ENCODE results near the gene TRAIP.

TRAIP gene

DNA sequence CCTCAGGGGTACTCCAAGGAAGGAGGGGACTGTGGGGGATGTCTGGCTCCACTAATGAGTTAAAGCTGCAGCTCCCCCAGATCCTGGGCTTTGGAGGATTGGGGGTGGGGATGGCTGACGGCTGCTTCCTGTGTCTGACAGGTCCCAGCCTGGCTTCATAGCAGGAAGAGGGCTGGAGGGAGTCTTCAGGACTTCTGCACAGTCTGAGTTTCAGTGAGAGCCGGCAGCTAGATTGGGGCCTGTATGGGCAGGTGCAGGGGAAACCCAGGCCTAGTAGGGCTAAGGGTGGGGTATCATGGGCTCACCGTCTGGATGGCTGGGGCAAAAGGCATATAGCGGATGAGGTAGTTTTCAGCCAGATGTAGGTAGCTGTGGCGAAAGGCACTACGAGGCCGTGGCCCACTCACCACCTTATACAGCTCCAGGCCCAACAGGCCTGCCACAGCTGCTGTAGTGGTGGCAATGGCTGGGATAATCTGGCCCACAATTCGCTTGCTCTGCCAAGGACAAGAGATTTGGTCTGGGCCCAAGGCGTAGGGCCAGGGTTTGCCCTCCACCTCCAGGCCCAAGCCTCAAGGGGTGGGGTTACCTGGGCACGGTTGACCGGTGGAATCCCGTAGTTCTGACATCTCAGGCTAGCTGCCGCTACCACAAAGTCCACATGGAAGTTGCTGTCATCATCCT, 48.8 kb downstream of the TRAIP start:
- no peaks in the 10 kb centered on the region for H3K9me3 ChIP-seq (replicated peaks in 1 of 2; ENCODE audit: control insufficient read depth in 2 of 2, insufficient read depth in 1 of 2, low read depth in 1 of 2, low read length in 2 of 2)
- peaks cover 0 to 18% (median 13%) of the 10 kb centered on the region in 3 experiments for H3K27me3 ChIP-seq (ENCODE audit: control insufficient read depth in 3 of 3, insufficient read depth in 3 of 3, low read depth in 1 of 3, low read length in 3 of 3)
- no peak overlapping the region for H3K4me3 ChIP-seq (ENCODE audit: low read length in 2 of 2)
- H3K79me1 ChIP-seq (ENCODE audit: low read depth, low read length): no peaks in the 10 kb centered on the region
- H4K91ac ChIP-seq (ENCODE audit: low read depth, low read length, poor library complexity): no peak overlapping the region
- peaks cover 0 to 2% of the 10 kb centered on the region in 2 donors for H3K36me3 ChIP-seq (replicated peaks in 1 of 2; ENCODE audit: control insufficient read depth in 2 of 2, insufficient read depth in 2 of 2, low read length in 2 of 2)
- H3K4ac ChIP-seq (ENCODE audit: low read length): no peak overlapping the region
- H2BK120ac ChIP-seq (ENCODE audit: low read depth, low read length): no peak overlapping the region
- peak overlapping the region; percentile 32 for H3K23ac ChIP-seq (ENCODE audit: low read depth, low read length, poor library complexity)
- H2BK5ac ChIP-seq (ENCODE audit: low read length): peak overlapping the region; percentile 1
- H3K4me2 ChIP-seq (ENCODE audit: insufficient read depth, low read length, poor library complexity, severe bottlenecking): no peak overlapping the region
- H2AK5ac ChIP-seq (ENCODE audit: low read depth, low read length): no peak overlapping the region
- H3K4me1 ChIP-seq (ENCODE audit: control insufficient read depth in 2 of 2, insufficient read depth in 1 of 2, low read depth in 1 of 2, low read length in 2 of 2): peaks cover 17 to 47% of the 10 kb centered on the region in 2 donors
- peak overlapping the region; percentile 83 for H2AFZ ChIP-seq (ENCODE audit: low read length)
- no peak overlapping the region for H2BK15ac ChIP-seq (ENCODE audit: low read length)
- no CpG with 5 or more reads among the region's 13 CpGs for WGBS, 2 donors (ENCODE audit: extremely low coverage in 2 of 2, insufficient read length in 2 of 2, insufficient replicate concordance in 1 of 2)
- H4K8ac ChIP-seq (ENCODE audit: low read depth, low read length): no peak overlapping the region
- no peak overlapping the region for H3K27ac ChIP-seq (replicated peaks; ENCODE audit: low read length)
- H3K14ac ChIP-seq (ENCODE audit: low read length): no peak overlapping the region
- no peak overlapping the region for H3K18ac ChIP-seq (ENCODE audit: low read length)
- DNase-seq (ENCODE audit: low spot score): no peak
- no peak overlapping the region for H3K9ac ChIP-seq (ENCODE audit: low read depth, low read length, poor library complexity)
- H2BK12ac ChIP-seq (ENCODE audit: low read length): no peak overlapping the region

DNA sequence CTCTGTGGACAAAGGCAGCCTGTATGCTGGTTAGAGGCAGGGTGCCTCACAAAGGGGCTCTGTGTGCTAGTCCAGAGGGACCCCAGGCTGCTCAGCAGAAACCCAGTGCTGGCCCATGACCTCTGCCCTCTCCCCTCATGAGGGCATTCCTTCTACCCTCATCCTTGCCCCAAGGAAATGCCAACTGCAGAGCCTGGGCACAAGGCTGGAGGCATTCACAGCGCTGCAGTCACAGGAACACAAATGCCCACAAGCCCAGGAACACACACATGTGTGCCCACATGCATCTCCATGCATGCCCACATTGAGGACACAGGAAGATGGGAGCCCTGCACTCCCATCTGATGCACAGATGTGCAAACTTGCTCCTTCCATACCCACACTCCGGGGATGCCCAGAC, 49.5 kb downstream of the TRAIP start:
- no peak overlapping the region for H3K27ac ChIP-seq (replicated peaks; ENCODE audit: low read length)

DNA sequence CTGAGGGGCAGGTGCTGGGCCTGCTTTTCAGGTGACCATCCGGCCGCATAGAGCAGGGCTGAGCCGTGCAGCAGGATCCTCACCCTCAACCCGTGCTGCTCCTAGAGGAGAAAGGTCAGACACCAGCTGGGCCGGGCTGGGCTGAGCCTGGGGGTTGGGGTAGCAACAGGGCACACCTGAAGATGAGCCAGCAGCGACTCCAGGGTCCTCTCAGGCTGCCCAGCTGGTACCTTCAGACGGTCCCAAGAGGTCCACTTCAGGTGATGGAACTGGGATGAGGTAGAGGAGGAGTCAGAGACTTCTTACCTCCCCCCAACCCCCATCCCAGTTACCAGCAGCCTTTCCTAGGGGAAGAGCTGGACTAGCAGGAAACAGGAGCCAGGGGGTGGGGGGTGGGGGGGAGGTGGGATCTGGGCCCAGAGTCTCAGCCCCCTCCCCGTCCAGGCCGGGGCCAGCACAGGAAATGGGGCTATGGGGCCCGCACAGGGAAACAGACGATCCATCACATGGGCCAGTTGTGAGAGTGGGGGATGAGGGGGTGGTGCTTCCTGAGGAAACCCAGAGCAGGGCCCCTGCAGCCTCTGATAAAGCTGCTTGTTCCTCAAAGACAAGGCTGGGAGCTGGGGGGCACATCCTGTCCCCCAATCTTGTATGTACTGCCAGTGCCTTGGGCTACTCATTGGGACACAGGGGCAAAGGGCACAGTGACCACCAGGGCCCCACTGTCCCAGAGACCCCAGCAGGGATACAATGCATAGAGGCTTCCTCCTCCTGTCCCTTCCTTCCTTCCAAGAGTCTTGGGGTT, 50.3 kb downstream of the TRAIP start:
- no peaks in the 10 kb centered on the region for H3K79me1 ChIP-seq (ENCODE audit: low read depth, low read length)
- H2AK5ac ChIP-seq (ENCODE audit: low read depth, low read length): peak overlapping the region; percentile 40
- peak overlapping the region; percentile 75 for H2BK12ac ChIP-seq (ENCODE audit: low read length)
- peak overlapping the region; percentile 78 for H3K14ac ChIP-seq (ENCODE audit: low read length)
- H3K23ac ChIP-seq (ENCODE audit: low read depth, low read length, poor library complexity): peak overlapping the region; percentile 73
- H2BK5ac ChIP-seq (ENCODE audit: low read length): peak overlapping the region; percentile 1
- no peak overlapping the region for H3K4me2 ChIP-seq (ENCODE audit: insufficient read depth, low read length, poor library complexity, severe bottlenecking)
- H3K27me3 ChIP-seq (ENCODE audit: control insufficient read depth in 3 of 3, insufficient read depth in 3 of 3, low read depth in 1 of 3, low read length in 3 of 3): peaks cover 0 to 27% (median 15%) of the 10 kb centered on the region in 3 experiments
- peak overlapping the region; percentile 42 for H2BK15ac ChIP-seq (ENCODE audit: low read length)
- no CpG with 5 or more reads among the region's 11 CpGs for WGBS, 2 donors (ENCODE audit: extremely low coverage in 2 of 2, insufficient read length in 2 of 2, insufficient replicate concordance in 1 of 2)
- no peak overlapping the region for H3K27ac ChIP-seq (replicated peaks; ENCODE audit: low read length)
- H2AFZ ChIP-seq (ENCODE audit: low read length): peak overlapping the region; percentile 83
- H3K36me3 ChIP-seq (replicated peaks in 1 of 2; ENCODE audit: control insufficient read depth in 2 of 2, insufficient read depth in 2 of 2, low read length in 2 of 2): peaks cover 0 to 2% of the 10 kb centered on the region in 2 donors
- no peak overlapping the region for H3K4me3 ChIP-seq (ENCODE audit: low read length in 2 of 2)
- no peak for DNase-seq (ENCODE audit: low spot score)
- H4K8ac ChIP-seq (ENCODE audit: low read depth, low read length): no peak overlapping the region
- no peak overlapping the region for H3K9ac ChIP-seq (ENCODE audit: low read depth, low read length, poor library complexity)
- H4K91ac ChIP-seq (ENCODE audit: low read depth, low read length, poor library complexity): no peak overlapping the region
- H3K4me1 ChIP-seq (ENCODE audit: control insufficient read depth in 2 of 2, insufficient read depth in 1 of 2, low read depth in 1 of 2, low read length in 2 of 2): peaks cover 26 to 47% of the 10 kb centered on the region in 2 donors
- H3K9me3 ChIP-seq (replicated peaks in 1 of 2; ENCODE audit: control insufficient read depth in 2 of 2, insufficient read depth in 1 of 2, low read depth in 1 of 2, low read length in 2 of 2): no peaks in the 10 kb centered on the region
- peak overlapping the region; percentile 29 for H3K4ac ChIP-seq (ENCODE audit: low read length)
- H2BK120ac ChIP-seq (ENCODE audit: low read depth, low read length): no peak overlapping the region
- H3K18ac ChIP-seq (ENCODE audit: low read length): peak overlapping the region; percentile 61

More for the DNA sequence above, 49.5 kb downstream of the TRAIP start:
- Histone ChIP-seq H2BK12ac (ENCODE audit: low read length) (no peak overlapping the region), H3K27me3 (ENCODE audit: control insufficient read depth in 3 of 3, insufficient read depth in 3 of 3, low read depth in 1 of 3, low read length in 3 of 3) (peaks cover 0 to 20% (median 15%) of the 10 kb centered on the region in 3 experiments), H3K18ac (ENCODE audit: low read length) (peak overlapping the region; percentile 27), H3K4me1 (ENCODE audit: control insufficient read depth in 2 of 2, insufficient read depth in 1 of 2, low read depth in 1 of 2, low read length in 2 of 2) (peaks cover 19 to 47% of the 10 kb centered on the region in 2 donors), H2BK120ac (ENCODE audit: low read depth, low read length) (no peak overlapping the region), H2BK15ac (ENCODE audit: low read length) (no peak overlapping the region), H2AK5ac (ENCODE audit: low read depth, low read length) (peak overlapping the region; percentile 85), H3K9me3 (replicated peaks in 1 of 2; ENCODE audit: control insufficient read depth in 2 of 2, insufficient read depth in 1 of 2, low read depth in 1 of 2, low read length in 2 of 2) (no peaks in the 10 kb centered on the region), H3K4ac (ENCODE audit: low read length) (no peak overlapping the region), H3K14ac (ENCODE audit: low read length) (no peak overlapping the region), H3K79me1 (ENCODE audit: low read depth, low read length) (no peaks in the 10 kb centered on the region), H3K4me2 (ENCODE audit: insufficient read depth, low read length, poor library complexity, severe bottlenecking) (no peak overlapping the region), H3K36me3 (replicated peaks in 1 of 2; ENCODE audit: control insufficient read depth in 2 of 2, insufficient read depth in 2 of 2, low read length in 2 of 2) (peaks cover 0 to 2% of the 10 kb centered on the region in 2 donors), H2AFZ (ENCODE audit: low read length) (peak overlapping the region; percentile 83), H4K91ac (ENCODE audit: low read depth, low read length, poor library complexity) (no peak overlapping the region), H3K4me3 (ENCODE audit: low read length in 2 of 2) (no peak overlapping the region), H3K9ac (ENCODE audit: low read depth, low read length, poor library complexity) (peak overlapping the region; percentile 27), H4K8ac (ENCODE audit: low read depth, low read length) (no peak overlapping the region), H3K23ac (ENCODE audit: low read depth, low read length, poor library complexity) (no peak overlapping the region), H2BK5ac (ENCODE audit: low read length) (peak overlapping the region; percentile 1)
- no peak for DNase-seq (ENCODE audit: low spot score)
- WGBS, 2 donors (ENCODE audit: extremely low coverage in 2 of 2, insufficient read length in 2 of 2, insufficient replicate concordance in 1 of 2): no CpG with 5 or more reads among the region's 2 CpGs

DNA sequence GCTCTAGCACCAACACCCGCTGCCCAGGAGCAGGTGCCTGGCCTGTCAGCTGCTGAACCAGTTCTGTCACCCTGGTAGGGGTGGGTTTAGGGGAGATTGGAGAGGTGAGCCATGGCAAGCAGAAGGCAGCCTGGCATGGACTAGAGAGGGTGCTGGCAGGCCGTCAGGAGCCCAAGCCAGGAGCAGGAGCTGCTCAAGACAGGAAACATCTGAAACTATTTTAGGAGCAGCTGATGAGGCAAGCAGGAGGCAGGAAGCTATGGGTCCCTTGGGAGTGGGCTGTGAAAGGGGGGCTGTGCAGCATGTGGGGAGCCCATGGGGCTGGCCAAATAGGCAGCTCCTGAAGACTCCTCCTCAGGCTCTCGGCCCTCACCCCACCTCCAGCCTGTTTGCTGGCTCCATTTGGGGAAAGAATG, 51.0 kb downstream of the TRAIP start:
- H3K9me3 ChIP-seq (replicated peaks in 1 of 2; ENCODE audit: control insufficient read depth in 2 of 2, insufficient read depth in 1 of 2, low read depth in 1 of 2, low read length in 2 of 2): no peaks in the 10 kb centered on the region
- peak overlapping the region; percentile 1 for H2BK5ac ChIP-seq (ENCODE audit: low read length)
- H3K14ac ChIP-seq (ENCODE audit: low read length): no peak overlapping the region
- H3K18ac ChIP-seq (ENCODE audit: low read length): peak overlapping the region; percentile 4
- no peak for DNase-seq (ENCODE audit: low spot score)
- peaks cover 26 to 47% of the 10 kb centered on the region in 2 donors for H3K4me1 ChIP-seq (ENCODE audit: control insufficient read depth in 2 of 2, insufficient read depth in 1 of 2, low read depth in 1 of 2, low read length in 2 of 2)
- H3K27ac ChIP-seq (replicated peaks; ENCODE audit: low read length): no peak overlapping the region
- H2BK12ac ChIP-seq (ENCODE audit: low read length): no peak overlapping the region
- no peak overlapping the region for H3K4me2 ChIP-seq (ENCODE audit: insufficient read depth, low read length, poor library complexity, severe bottlenecking)
- H2AFZ ChIP-seq (ENCODE audit: low read length): peak overlapping the region; percentile 83
- H3K27me3 ChIP-seq (ENCODE audit: control insufficient read depth in 3 of 3, insufficient read depth in 3 of 3, low read depth in 1 of 3, low read length in 3 of 3): peaks cover 0 to 32% (median 15%) of the 10 kb centered on the region in 3 experiments
- peaks cover 0 to 2% of the 10 kb centered on the region in 2 donors for H3K36me3 ChIP-seq (replicated peaks in 1 of 2; ENCODE audit: control insufficient read depth in 2 of 2, insufficient read depth in 2 of 2, low read length in 2 of 2)
- no peak overlapping the region for H3K9ac ChIP-seq (ENCODE audit: low read depth, low read length, poor library complexity)
- H4K91ac ChIP-seq (ENCODE audit: low read depth, low read length, poor library complexity): no peak overlapping the region
- peak overlapping the region; percentile 81 for H3K4ac ChIP-seq (ENCODE audit: low read length)
- peak overlapping the region; percentile 42 for H2BK15ac ChIP-seq (ENCODE audit: low read length)
- no peak overlapping the region for H2BK120ac ChIP-seq (ENCODE audit: low read depth, low read length)
- peak overlapping the region; percentile 48 for H4K8ac ChIP-seq (ENCODE audit: low read depth, low read length)
- WGBS, 2 donors (ENCODE audit: extremely low coverage in 2 of 2, insufficient read length in 2 of 2, insufficient replicate concordance in 1 of 2): no CpG with 5 or more reads among the region's 3 CpGs
- H2AK5ac ChIP-seq (ENCODE audit: low read depth, low read length): peak overlapping the region; percentile 58
- peak overlapping the region; percentile 46 for H3K23ac ChIP-seq (ENCODE audit: low read depth, low read length, poor library complexity)
- H3K4me3 ChIP-seq (ENCODE audit: low read length in 2 of 2): no peak overlapping the region
- H3K79me1 ChIP-seq (ENCODE audit: low read depth, low read length): no peaks in the 10 kb centered on the region

All from neuronal stem cell (in vitro differentiated cells).